ENCODE measurements around the gene NXN. TPM values are rescaled to one million over a fixed set of nuclear protein-coding genes. Genes with fewer than 3 reads are reported as not detected.

Gene NXN
- total RNA-seq, 1 donor from 2014 or later: 51.6 TPM

DNA sequence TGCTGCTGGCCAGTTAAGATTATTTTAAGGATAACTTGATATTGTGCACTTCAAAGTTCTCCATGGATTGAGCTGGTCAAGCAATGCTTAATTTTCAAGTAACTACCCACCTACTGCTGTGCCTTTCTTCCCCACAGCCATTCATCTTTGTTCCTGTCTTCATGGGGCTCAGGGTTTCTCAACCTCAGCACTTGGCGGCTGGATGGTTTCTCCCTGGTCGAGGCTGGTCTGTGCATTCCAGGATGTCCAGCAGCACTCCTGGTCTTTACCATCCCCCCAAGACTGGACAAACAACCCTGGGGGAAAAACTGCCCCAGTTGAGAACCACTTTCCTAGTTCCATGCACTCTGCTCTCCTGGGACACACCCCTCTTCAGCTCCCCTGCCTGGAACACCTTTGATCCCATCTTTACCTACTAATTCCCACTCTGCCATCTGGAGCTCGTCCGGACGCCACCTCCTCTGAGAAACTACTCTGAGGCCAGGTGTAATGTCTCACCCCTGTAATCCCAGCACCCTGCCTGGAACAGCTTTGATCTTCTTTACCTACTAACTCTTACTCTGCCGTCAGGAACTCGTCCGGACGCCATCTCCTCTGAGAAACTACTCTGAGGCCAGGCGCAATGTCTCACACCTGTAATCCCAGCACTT lies 81.5 kb downstream of the NXN start:
- no peaks in the 10 kb centered on the region for H3K27me3 ChIP-seq
- no peak overlapping the region for H3K4me3 ChIP-seq
- H3K36me3 ChIP-seq: no peaks in the 10 kb centered on the region
- H3K4me1 ChIP-seq: peaks cover 54% of the 10 kb centered on the region
- DNase-seq (ENCODE audit: extremely low spot score in 2 of 2): no peak
- TF ChIP-seq CTCF (IDR thresholded peaks at IDR 0.05) (no peak), POLR2AphosphoS5 (IDR thresholded peaks at IDR 0.05; ENCODE audit: insufficient read depth in 1 of 2, low read depth in 1 of 2) (no peak), POLR2A (IDR thresholded peaks at IDR 0.05) (no peak)
- intact Hi-C loops (cut with DNase I): no loop called here
- H3K9me3 ChIP-seq: no peaks in the 10 kb centered on the region
- H3K27ac ChIP-seq: no peak overlapping the region

GRCh38 chr17:896953-897661 lies 82.5 kb downstream of the NXN start:
- Histone ChIP-seq H3K27ac (peak overlapping the region; percentile 73), H3K27me3 (no peaks in the 10 kb centered on the region), H3K9me3 (no peaks in the 10 kb centered on the region), H3K4me1 (peaks cover 50% of the 10 kb centered on the region), H3K36me3 (no peaks in the 10 kb centered on the region), H3K4me3 (peak overlapping the region in 1 of 2 donors; percentile 18)
- TF ChIP-seq POLR2AphosphoS5 (IDR thresholded peaks at IDR 0.05; ENCODE audit: insufficient read depth in 1 of 2, low read depth in 1 of 2) (peak in 1 of 2 donors; percentile 78), POLR2A (IDR thresholded peaks at IDR 0.05) (no peak)
- DNase-seq (ENCODE audit: extremely low spot score in 2 of 2): no peak
- intact Hi-C loops (cut with DNase I): no loop called here

- Histone ChIP-seq H3K27ac (peak overlapping the region; percentile 73), H3K4me1 (peaks cover 44% of the 10 kb centered on the region), H3K36me3 (no peaks in the 10 kb centered on the region), H3K4me3 (no peak overlapping the region), H3K9me3 (no peaks in the 10 kb centered on the region), H3K27me3 (no peaks in the 10 kb centered on the region)
- intact Hi-C loops (cut with DNase I): no loop called here
- no peak for TF ChIP-seq POLR2AphosphoS5 (IDR thresholded peaks at IDR 0.05; ENCODE audit: insufficient read depth in 1 of 2, low read depth in 1 of 2)
- TF ChIP-seq CTCF (IDR thresholded peaks at IDR 0.05): no peak
- no peak for TF ChIP-seq POLR2A (IDR thresholded peaks at IDR 0.05)
- no peak for DNase-seq (ENCODE audit: extremely low spot score in 2 of 2)
Measured at GRCh38 chr17:896454-896853, 83.1 kb downstream of the NXN start.

DNA sequence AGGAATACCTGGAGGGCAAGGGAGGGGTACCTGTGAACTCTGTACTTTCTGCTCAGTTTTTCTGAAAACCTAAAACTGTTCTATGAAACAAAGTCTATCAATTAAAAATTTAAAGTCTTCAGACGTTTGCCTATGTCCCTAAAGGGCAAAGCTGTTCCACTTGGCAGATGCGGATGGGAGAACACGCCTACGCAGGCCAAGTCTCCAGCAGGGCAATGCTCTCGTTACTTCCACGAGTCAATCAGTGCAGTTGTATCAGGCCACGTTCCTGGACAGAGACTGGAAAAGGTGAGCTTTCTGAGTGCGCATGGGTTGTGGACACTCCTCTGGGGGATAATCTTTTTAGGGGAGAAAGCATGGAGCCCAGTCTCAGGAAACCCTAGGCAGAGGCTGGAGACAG lies 86.6 kb downstream of the NXN start:
- no peaks in the 10 kb centered on the region for H3K27me3 ChIP-seq
- peaks cover 27% of the 10 kb centered on the region for H3K4me1 ChIP-seq
- H3K27ac ChIP-seq: no peak overlapping the region
- no peaks in the 10 kb centered on the region for H3K36me3 ChIP-seq
- H3K9me3 ChIP-seq: no peaks in the 10 kb centered on the region
- H3K4me3 ChIP-seq: no peak overlapping the region
- TF ChIP-seq POLR2AphosphoS5 (IDR thresholded peaks at IDR 0.05; ENCODE audit: insufficient read depth in 1 of 2, low read depth in 1 of 2) (no peak), POLR2A (IDR thresholded peaks at IDR 0.05) (no peak), CTCF (IDR thresholded peaks at IDR 0.05) (no peak)
- intact Hi-C loops (cut with DNase I): no loop called here
- DNase-seq (ENCODE audit: extremely low spot score in 2 of 2): no peak

DNA sequence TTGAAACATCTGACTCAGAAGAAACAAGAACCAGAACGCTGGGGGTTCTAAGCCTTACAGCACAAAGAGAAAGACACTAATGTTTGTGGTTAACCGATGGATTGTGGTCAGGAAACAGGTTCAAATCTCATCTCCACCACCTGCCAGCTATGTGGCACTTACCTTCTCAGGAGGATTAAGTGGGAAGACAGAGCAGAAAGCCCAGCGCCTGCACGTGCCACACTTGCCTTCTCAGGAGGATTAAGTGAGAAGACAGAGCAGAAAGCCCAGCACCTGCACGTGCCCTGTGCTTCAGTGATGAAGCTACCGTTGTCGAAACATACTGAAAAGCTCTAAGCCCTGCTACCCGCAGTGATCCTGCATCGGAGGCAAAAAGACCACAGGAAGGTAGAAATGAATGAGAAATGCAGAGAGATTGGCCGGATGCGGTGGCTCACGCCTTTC lies 90.6 kb downstream of the NXN start:
- no peak for DNase-seq (ENCODE audit: extremely low spot score in 2 of 2)
- Histone ChIP-seq H3K4me1 (peaks cover 34% of the 10 kb centered on the region), H3K27me3 (no peaks in the 10 kb centered on the region), H3K9me3 (no peaks in the 10 kb centered on the region), H3K27ac (no peak overlapping the region), H3K36me3 (no peaks in the 10 kb centered on the region), H3K4me3 (no peak overlapping the region)
- no peak for TF ChIP-seq POLR2AphosphoS5 (IDR thresholded peaks at IDR 0.05; ENCODE audit: insufficient read depth in 1 of 2, low read depth in 1 of 2)
- TF ChIP-seq POLR2A (IDR thresholded peaks at IDR 0.05): no peak
- no peak for TF ChIP-seq CTCF (IDR thresholded peaks at IDR 0.05)
- intact Hi-C loops (cut with DNase I): loop anchor here (10.0 kb wide), 2 partner anchors 86 to 94 kb away; partner anchors contain the start of gene NXN
